ENCODE data around the gene CCSAP.

The CCSAP gene

GRCh38 chr1:229275005-229275404 lies 67.8 kb downstream of the CCSAP start:
- DNase-seq: no peak
- intact Hi-C loops (cut with DNase I): no loop called here

GRCh38 chr1:229273507-229274232 lies 69.2 kb downstream of the CCSAP start:
- intact Hi-C loops (cut with DNase I): loop anchor here (5.0 kb wide), 1 partner anchor 69 kb away; the partner anchor contains the start of gene CCSAP
- no peak for DNase-seq

- DNase-seq: peak in 2 of 42 donors; percentile 15 to 32
- intact Hi-C loops (cut with DNase I): loop anchor here (5.0 kb wide), 1 partner anchor 70 kb away; the partner anchor contains the start of gene CCSAP
These were observed 70.4 kb downstream of the CCSAP start for GRCh38 chr1:229272164-229273158.

- peak in 40 of 42 donors; percentile 30 to 85 (median 63) for DNase-seq
- intact Hi-C loops (cut with DNase I): loop anchor here (5.0 kb wide), 1 partner anchor 71 kb away; the partner anchor contains the start of gene CCSAP
These were observed 71.2 kb downstream of the CCSAP start for GRCh38 chr1:229271448-229272159.
